Measurements from ENCODE around the gene PVALEF. TPM values are rescaled to one million over a fixed set of nuclear protein-coding genes. Genes with fewer than 3 reads are reported as not detected.

The PVALEF gene
- total RNA-seq, 1 donor from 2014 or later: not detected

DNA sequence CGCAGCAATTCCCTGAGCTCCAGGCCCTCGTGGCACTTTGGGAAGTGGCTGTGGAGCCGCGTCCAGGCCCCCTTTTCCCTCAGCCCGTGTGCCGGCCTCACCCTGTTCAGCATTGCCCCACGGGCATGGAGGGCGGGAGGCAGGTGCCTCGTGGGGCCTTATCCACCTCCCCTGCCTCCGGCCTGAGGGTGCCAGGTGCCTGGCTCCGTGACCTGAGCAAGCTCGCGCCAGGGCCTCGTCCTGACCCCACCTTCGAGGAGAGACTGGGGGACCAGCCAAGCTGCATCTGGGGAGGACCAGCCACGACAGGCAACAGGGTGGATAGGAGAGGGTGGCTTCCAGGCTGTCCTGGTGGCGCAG lies 27.7 kb downstream of the PVALEF start:
- no peaks in the 10 kb centered on the region for H3K27me3 Mint-ChIP-seq
- no peak overlapping the region for H3K4me3 Mint-ChIP-seq (ENCODE audit: low read depth)
- no peak for DNase-seq (ENCODE audit: low spot score, unreplicated experiment)
- no peak overlapping the region for H3K27ac Mint-ChIP-seq
- no peak for TF ChIP-seq CTCF (IDR thresholded peaks at IDR 0.05; ENCODE audit: unreplicated experiment)
- H3K4me1 Mint-ChIP-seq (ENCODE audit: low read depth): no peaks in the 10 kb centered on the region
- H3K36me3 Mint-ChIP-seq (ENCODE audit: insufficient read depth): no peaks in the 10 kb centered on the region
- no peaks in the 10 kb centered on the region for H3K9me3 Mint-ChIP-seq (ENCODE audit: low read depth)

DNA sequence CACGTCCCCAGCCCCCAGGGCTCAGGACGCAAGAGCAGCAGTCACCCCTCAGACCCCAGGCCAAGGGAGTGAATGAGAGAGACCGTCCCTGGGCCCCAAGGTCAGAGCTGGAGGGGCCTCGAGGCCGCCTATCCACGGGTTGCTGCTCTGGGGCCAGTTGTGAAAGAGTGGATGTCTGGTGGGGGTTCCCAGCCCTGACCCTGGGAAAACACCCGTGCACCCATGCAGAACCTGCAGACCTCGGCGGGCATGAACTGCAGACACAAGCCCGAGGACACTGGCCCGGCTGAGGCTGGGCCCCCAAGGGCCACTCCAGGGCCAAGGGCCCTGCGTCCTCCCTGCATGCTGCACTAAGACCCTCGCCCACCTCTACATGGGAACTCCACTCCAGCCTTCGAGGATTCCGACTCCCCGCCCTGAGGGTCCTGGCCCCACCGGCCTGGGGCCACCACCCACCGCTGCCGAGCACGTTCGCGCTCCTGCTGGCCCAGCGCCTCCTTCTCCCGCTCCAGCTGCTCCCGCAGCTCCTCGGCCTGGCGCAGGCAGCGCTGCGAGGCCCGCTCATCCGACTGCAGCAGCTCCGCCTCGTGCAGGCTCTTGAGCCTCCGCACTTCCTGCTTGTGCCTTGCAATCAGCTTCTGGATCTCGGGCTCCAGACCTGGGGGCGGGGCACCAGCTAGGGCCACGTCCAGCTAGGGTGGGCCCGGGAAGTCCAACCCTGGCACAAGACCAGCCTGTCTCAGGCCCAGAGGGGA lies 28.3 kb downstream of the PVALEF start:
- no peak for TF ChIP-seq CTCF (IDR thresholded peaks at IDR 0.05; ENCODE audit: unreplicated experiment)
- no peaks in the 10 kb centered on the region for H3K27me3 Mint-ChIP-seq
- no peak overlapping the region for H3K27ac Mint-ChIP-seq
- no peak for DNase-seq (ENCODE audit: low spot score, unreplicated experiment)
- no peaks in the 10 kb centered on the region for H3K9me3 Mint-ChIP-seq (ENCODE audit: low read depth)
- no peak overlapping the region for H3K4me3 Mint-ChIP-seq (ENCODE audit: low read depth)
- no peaks in the 10 kb centered on the region for H3K4me1 Mint-ChIP-seq (ENCODE audit: low read depth)
- H3K36me3 Mint-ChIP-seq (ENCODE audit: insufficient read depth): no peaks in the 10 kb centered on the region

- Mint-ChIP-seq H3K4me3 (ENCODE audit: low read depth) (no peak overlapping the region), H3K27me3 (no peaks in the 10 kb centered on the region), H3K27ac (no peak overlapping the region), H3K36me3 (ENCODE audit: insufficient read depth) (no peaks in the 10 kb centered on the region), H3K4me1 (ENCODE audit: low read depth) (no peaks in the 10 kb centered on the region), H3K9me3 (ENCODE audit: low read depth) (no peaks in the 10 kb centered on the region)
- no peak for TF ChIP-seq CTCF (IDR thresholded peaks at IDR 0.05; ENCODE audit: unreplicated experiment)
- no peak for DNase-seq (ENCODE audit: low spot score, unreplicated experiment)
These were observed 29.0 kb downstream of the PVALEF start for GRCh38 chr17:81194225-81194760.

DNA sequence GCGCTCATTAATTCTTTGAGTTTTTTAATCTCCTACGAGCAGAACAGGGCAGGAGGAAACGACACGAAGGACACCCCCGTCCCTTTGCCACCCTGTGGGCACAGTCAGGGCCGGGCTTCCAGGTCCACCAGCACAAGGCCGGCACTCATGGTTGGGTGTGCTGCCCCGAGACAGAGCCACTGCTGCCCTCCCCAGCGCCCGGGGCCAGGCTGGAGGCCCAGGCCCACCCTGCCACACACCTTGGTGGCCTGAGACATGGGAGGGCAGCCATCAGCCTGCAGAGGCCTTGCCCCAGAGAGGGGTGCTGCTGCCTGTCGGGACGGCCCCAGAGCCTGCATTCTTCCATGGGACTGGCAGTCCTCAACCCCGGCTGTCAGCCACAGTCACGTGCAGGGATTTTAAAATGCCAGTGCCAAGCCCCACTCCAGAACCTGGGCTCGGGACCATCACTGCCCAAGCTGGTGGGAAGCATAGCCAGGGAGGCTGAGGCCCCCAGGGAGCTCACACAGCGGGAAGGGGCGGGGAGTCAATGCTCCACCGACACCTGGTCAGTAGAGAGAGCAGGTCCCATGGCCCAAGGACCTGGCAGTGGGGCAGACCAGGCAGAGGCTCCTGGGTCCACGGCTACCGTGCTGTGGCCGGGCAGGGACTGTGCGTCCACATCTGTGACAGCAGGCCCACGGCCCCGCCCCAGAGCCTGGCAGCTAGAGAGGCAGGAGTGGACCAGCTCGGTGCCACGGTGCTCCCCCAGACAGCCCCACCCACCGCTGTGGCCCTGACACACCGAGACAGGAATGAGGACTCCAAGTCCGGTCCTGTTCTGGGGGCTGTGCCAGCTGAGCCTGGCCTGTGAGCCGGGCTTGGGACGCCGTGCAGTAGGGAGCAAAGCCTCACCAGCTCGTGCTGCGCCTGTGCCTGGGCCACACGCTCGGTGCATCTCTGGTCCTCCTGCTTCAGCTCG lies 29.9 kb downstream of the PVALEF start:
- no peak for TF ChIP-seq CTCF (IDR thresholded peaks at IDR 0.05; ENCODE audit: unreplicated experiment)
- H3K27ac Mint-ChIP-seq: no peak overlapping the region
- no peaks in the 10 kb centered on the region for H3K4me1 Mint-ChIP-seq (ENCODE audit: low read depth)
- no peak for DNase-seq (ENCODE audit: low spot score, unreplicated experiment)
- H3K9me3 Mint-ChIP-seq (ENCODE audit: low read depth): no peaks in the 10 kb centered on the region
- no peak overlapping the region for H3K4me3 Mint-ChIP-seq (ENCODE audit: low read depth)
- H3K27me3 Mint-ChIP-seq: no peaks in the 10 kb centered on the region
- H3K36me3 Mint-ChIP-seq (ENCODE audit: insufficient read depth): no peaks in the 10 kb centered on the region

GRCh38 chr17:81195941-81196495 lies 30.7 kb downstream of the PVALEF start:
- Mint-ChIP-seq H3K27ac (no peak overlapping the region), H3K9me3 (ENCODE audit: low read depth) (no peaks in the 10 kb centered on the region), H3K27me3 (no peaks in the 10 kb centered on the region), H3K36me3 (ENCODE audit: insufficient read depth) (no peaks in the 10 kb centered on the region), H3K4me1 (ENCODE audit: low read depth) (no peaks in the 10 kb centered on the region), H3K4me3 (ENCODE audit: low read depth) (no peak overlapping the region)
- no peak for DNase-seq (ENCODE audit: low spot score, unreplicated experiment)
- no peak for TF ChIP-seq CTCF (IDR thresholded peaks at IDR 0.05; ENCODE audit: unreplicated experiment)
